SKM-1 treated with dmso at 0.1 percent for 144 hours (cell line): ENCODE data around the gene FBXO30.

Experiments used
- DNase-seq: peaks from one replicate; lab custom pipeline; 2025; ENCODE audit not compliant: unreplicated experiment; lab: John Stamatoyannopoulos, UW

FBXO30 gene

GRCh38 chr6:145814501-145815308, at the start of gene FBXO30:
Gene FBXO30 (minus strand): TSS chr6:145814795. CDS start chr6:145806405, 8,390 bp downstream.
- peak; percentile 84 for DNase-seq

GRCh38 chr6:145863988-145864616, 49.5 kb upstream of the FBXO30 start:
- peak; percentile 73 for DNase-seq

GRCh38 chr6:145863366-145863765, 48.8 kb upstream of the FBXO30 start:
- DNase-seq: peak; percentile 57

- DNase-seq: no peak
These were observed 46.0 kb upstream of the FBXO30 start for GRCh38 chr6:145860562-145860961.

GRCh38 chr6:145850671-145851070, 36.1 kb upstream of the FBXO30 start:
- DNase-seq: no peak

GRCh38 chr6:145848541-145848940, 33.9 kb upstream of the FBXO30 start:
- DNase-seq: no peak

GRCh38 chr6:145845557-145845956, 31.0 kb upstream of the FBXO30 start:
- no peak for DNase-seq

- no peak for DNase-seq
These were observed 30.4 kb upstream of the FBXO30 start for GRCh38 chr6:145844933-145845540.

- peak; percentile 34 for DNase-seq
These were observed 28.3 kb upstream of the FBXO30 start for GRCh38 chr6:145842693-145843546.

- no peak for DNase-seq
These were observed 27.1 kb upstream of the FBXO30 start for GRCh38 chr6:145841668-145842067.

GRCh38 chr6:145839653-145840052, 25.1 kb upstream of the FBXO30 start:
- DNase-seq: no peak

- no peak for DNase-seq
These were observed 23.7 kb upstream of the FBXO30 start for GRCh38 chr6:145838305-145838704.

- DNase-seq: no peak
These were observed 22.2 kb upstream of the FBXO30 start for GRCh38 chr6:145836772-145837171.

GRCh38 chr6:145836170-145836569, 21.6 kb upstream of the FBXO30 start:
- DNase-seq: no peak

- DNase-seq: no peak
These were observed 16.0 kb upstream of the FBXO30 start for GRCh38 chr6:145830612-145831011.

- DNase-seq: no peak
These were observed 15.4 kb upstream of the FBXO30 start for GRCh38 chr6:145829950-145830349.

GRCh38 chr6:145829102-145829501, 14.5 kb upstream of the FBXO30 start:
- no peak for DNase-seq

- DNase-seq: no peak
These were observed 9.7 kb upstream of the FBXO30 start for GRCh38 chr6:145824344-145824743.

GRCh38 chr6:145823328-145823944, 8.8 kb upstream of the FBXO30 start:
- DNase-seq: no peak

GRCh38 chr6:145822456-145822855, 7.9 kb upstream of the FBXO30 start:
- no peak for DNase-seq

GRCh38 chr6:145819994-145820393, 5.4 kb upstream of the FBXO30 start:
- no peak for DNase-seq
